IMR-90 (cell line): ENCODE results near the gene ACOT7. TPM values are rescaled to one million over a fixed set of nuclear protein-coding genes. Genes with fewer than 3 reads are reported as not detected.

Source experiments
- ATAC-seq: fragments of 200-7000 bp; cut with Tn5 transposase; 2 replicates; pipeline ENCODE4 v1.9.1; 2020; ENCODE audit warnings: low read depth, mild to moderate bottlenecking, moderate library complexity
- BruUV-seq: library from RNA; stranded (reverse); fragments of 400-500 nt; replicated peaks from 2 replicates; lab custom pipeline; 2021; lab: Mats Ljungman, UMichigan
- CTCF ChIA-PET: fragments of 300-600 bp; formaldehyde crosslinking; extraction: SDS; loops from one replicate; lab custom pipeline; 2021; ENCODE audit warnings: antibody characterized with exemption; lab: Yijun Ruan, JAX
- POLR2A ChIA-PET: fragments of 300-600 bp; sonication (Branson Sonifier 250); formaldehyde crosslinking; loops from one replicate; lab custom pipeline; 2022; ENCODE audit warnings: antibody characterized with exemption; ENCODE audit not compliant: unreplicated experiment; lab: Charles Lee
- DNase-seq: peaks from one replicate; pipeline ENCODE4 v3.0.0; 2013
- H2AFZ ChIP-seq: replicated peaks from 2 replicates; pipeline ENCODE3; 2013; ENCODE audit warnings: low read length, mild to moderate bottlenecking; ENCODE audit not compliant: poor library complexity
- H2AK5ac ChIP-seq: 2 replicates; pipeline ENCODE4 v1.6.1; 2013; ENCODE audit warnings: low read depth, low read length, inconsistent platforms
- H2AK9ac ChIP-seq: replicated peaks from 2 replicates; pipeline ENCODE3; 2013; ENCODE audit warnings: mild to moderate bottlenecking, low read depth, low read length, moderate library complexity; ENCODE audit not compliant: poor library complexity
- H2BK120ac ChIP-seq: 2 replicates; pipeline ENCODE4 v1.6.1; 2013; ENCODE audit warnings: low read depth, low read length, inconsistent platforms
- H2BK15ac ChIP-seq: 3 replicates; pipeline ENCODE4 v1.6.1; 2013; ENCODE audit warnings: low read depth, low read length, inconsistent platforms
- H2BK20ac ChIP-seq: 2 replicates; pipeline ENCODE4 v1.6.1; 2013; ENCODE audit warnings: low read depth, mild to moderate bottlenecking, inconsistent platforms, low read length, moderate library complexity
- H2BK5ac ChIP-seq: 2 replicates; pipeline ENCODE4 v1.6.1; 2013; ENCODE audit warnings: mild to moderate bottlenecking, low read depth, low read length, inconsistent platforms; ENCODE audit not compliant: poor library complexity, severe bottlenecking
- H3K14ac ChIP-seq: replicated peaks from 2 replicates; pipeline ENCODE4 v1.6.1; 2013; ENCODE audit warnings: low read depth, low read length, inconsistent platforms
- H3K18ac ChIP-seq: 2 replicates; pipeline ENCODE4 v1.6.1; 2013; ENCODE audit warnings: low read depth, low read length, control low read depth
- H3K23ac ChIP-seq: 2 replicates; pipeline ENCODE4 v1.6.1; 2013; ENCODE audit warnings: low read depth, low read length, inconsistent platforms
- H3K27ac ChIP-seq: 2 replicates; pipeline ENCODE4 v1.5.1; 2013; ENCODE audit warnings: mild to moderate bottlenecking, control low read depth, low read length; ENCODE audit not compliant: insufficient read depth
- H3K27me3 ChIP-seq: 2 replicates; pipeline ENCODE4 v1.6.1; 2013; ENCODE audit warnings: low read length; ENCODE audit not compliant: control insufficient read depth, insufficient read depth
- H3K36me3 ChIP-seq: 2 replicates; pipeline ENCODE4 v1.6.1; 2013; ENCODE audit warnings: low read length, mixed read lengths; ENCODE audit not compliant: control insufficient read depth, insufficient read depth
- H3K4ac ChIP-seq: 2 replicates; pipeline ENCODE4 v1.6.1; 2013; ENCODE audit warnings: low read depth, low read length, inconsistent platforms
- H3K4me1 ChIP-seq: 2 replicates; pipeline ENCODE4 v1.6.1; 2013; ENCODE audit warnings: low read length, mixed read lengths; ENCODE audit not compliant: control insufficient read depth, insufficient read depth
- H3K4me2 ChIP-seq: 2 replicates; pipeline ENCODE4 v1.6.1; 2013; ENCODE audit warnings: low read depth, mild to moderate bottlenecking, control low read depth, low read length, moderate library complexity
- H3K4me3 ChIP-seq: 2 replicates; pipeline ENCODE4 v1.5.1; 2013; ENCODE audit warnings: low read depth, mild to moderate bottlenecking, control low read depth, low read length, moderate library complexity; ENCODE audit not compliant: insufficient read depth
- H3K56ac ChIP-seq: 2 replicates; pipeline ENCODE4 v1.6.1; 2013; ENCODE audit warnings: low read length, inconsistent platforms; ENCODE audit not compliant: insufficient read depth; ENCODE audit errors: extremely low read depth
- H3K79me1 ChIP-seq, 2 experiments: 2 replicates each; pipeline ENCODE4 v1.6.1; 2013; ENCODE audit warnings: low read length in 2 of 2, inconsistent platforms in 1 of 2, low read depth in 1 of 2
- H3K9ac ChIP-seq: 2 replicates; pipeline ENCODE4 v1.6.1; 2013; ENCODE audit warnings: low read depth, low read length, control low read depth
- H3K9me1 ChIP-seq: 2 replicates; pipeline ENCODE4 v1.6.1; 2013; ENCODE audit warnings: low read length, inconsistent platforms; ENCODE audit not compliant: insufficient read depth
- H3K9me3 ChIP-seq: 2 replicates; pipeline ENCODE4 v1.6.1; 2013; ENCODE audit warnings: low read length; ENCODE audit not compliant: control insufficient read depth, insufficient read depth
- H4K20me1 ChIP-seq: 2 replicates; pipeline ENCODE4 v1.6.1; 2013; ENCODE audit warnings: low read length, inconsistent platforms; ENCODE audit not compliant: insufficient read depth
- H4K5ac ChIP-seq: 2 replicates; pipeline ENCODE4 v1.6.1; 2013; ENCODE audit warnings: mild to moderate bottlenecking, low read depth, low read length, control low read depth
- H4K8ac ChIP-seq, 2 experiments: 2 replicates each; pipeline ENCODE4 v1.6.1; 2013; ENCODE audit warnings: low read depth in 2 of 2, low read length in 2 of 2, control low read depth in 1 of 2, inconsistent platforms in 1 of 2
- H4K91ac ChIP-seq: 2 replicates; pipeline ENCODE4 v1.6.1; 2013; ENCODE audit warnings: low read depth, low read length, inconsistent platforms; ENCODE audit not compliant: insufficient read depth
- CHD1 ChIP-seq: IDR thresholded peaks from 2 replicates; pipeline ENCODE4 v1.6.1; 2012; ENCODE audit warnings: low read depth, low read length, improper control_type of control experiment
- ELK1 ChIP-seq: fragments of 150-350 bp; IDR thresholded peaks from 2 replicates; pipeline ENCODE4 v1.6.1; 2016; ENCODE audit warnings: low read depth, mild to moderate bottlenecking, low read length, moderate library complexity, borderline replicate concordance
- MXI1 ChIP-seq: IDR thresholded peaks from 2 replicates; pipeline ENCODE4 v1.6.1; 2012; ENCODE audit warnings: low read depth, mild to moderate bottlenecking, low read length, moderate library complexity, borderline replicate concordance
- WGBS, 2 experiments: methylation state at CpG; one replicate each; pipeline versions ENCODE4 v1.1.5 to v1.1.7; 2013; ENCODE audit warnings: missing lambda C conversion rate in 2 of 2; ENCODE audit not compliant: insufficient read length in 1 of 2; ENCODE audit errors: extremely low coverage in 2 of 2; 5-methylcytosine and 5-hydroxymethylcytosine counted together
- dilution Hi-C: fragments of 300-500 bp; cut with HindIII; formaldehyde crosslinking; loops from one replicate; pipeline ENCODE4 v1.14.3; 2018; ENCODE audit warnings: low sequenced_read_pairs; ENCODE audit not compliant: unreplicated experiment
- in situ Hi-C: fragments of 300-500 bp; cut with MboI; formaldehyde crosslinking; loops from 3 replicates; pipeline ENCODE4 v1.14.3; 2019; ENCODE audit warnings: low sequenced_read_pairs, inconsistent platforms, mixed read lengths
- intact Hi-C: fragments of 100-400 bp; cut with micrococcal nuclease; formaldehyde crosslinking; loops from 2 replicates; pipeline ENCODE4 v1.10.0; 2022
- polyA plus RNA-seq, 3 experiments: library from polyadenylated mRNA; depleted of rRNA; stranded (reverse); fragments of >200 nt; gene quantifications; 2 replicates each; pipeline ENCODE4 v1.2.3, GENCODE V29; 2012; ENCODE audit warnings: low replicate concordance in 1 of 3
- total RNA-seq: library from RNA; depleted of rRNA; stranded (reverse); fragments of >200 nt; gene quantifications from 2 replicates; pipeline ENCODE4 v1.2.3, GENCODE V29; 2012
- TF ChIP-seq, protein P1 (sequence below): conservative IDR thresholded peaks from 2 replicates; pipeline ENCODE4 v1.5.1; 2012; ENCODE audit warnings: mild to moderate bottlenecking, low read depth, low read length, improper control_type of control experiment

The ACOT7 gene
- total and polyA plus RNA-seq, 2 of the 4 experiments (the other 2 are of a cell fraction): 51.6 to 242 TPM

GRCh38 chr1:6225651-6226050, 167.9 kb downstream of the ACOT7 start:
- Histone ChIP-seq H3K9me1 (no peaks in the 10 kb centered on the region), H2BK5ac (no peak overlapping the region), H3K27ac (no peak overlapping the region), H3K4ac (no peak overlapping the region), H4K20me1 (no peaks in the 10 kb centered on the region; the same call in 1 of the 2 replicates), H3K9ac (no peak overlapping the region), H3K4me1 (no peaks in the 10 kb centered on the region), H3K56ac (no peak overlapping the region), H3K23ac (no peak overlapping the region), H2BK120ac (no peak overlapping the region), H3K27me3 (no peaks in the 10 kb centered on the region), H3K4me3 (no peak overlapping the region), H2BK15ac (no peak overlapping the region), H3K18ac (no peak overlapping the region), H3K9me3 (no peaks in the 10 kb centered on the region), H3K4me2 (no peak overlapping the region), H3K14ac (no peak overlapping the region), H2BK20ac (no peak overlapping the region), H2AK9ac (no peak overlapping the region), H2AK5ac (no peak overlapping the region), H3K36me3 (peaks cover 43% of the 10 kb centered on the region), H3K79me1 (peaks cover 0 to 8% of the 10 kb centered on the region in 2 experiments; a peak in 3 of 4 replicates), H4K91ac (no peak overlapping the region), H4K5ac (no peak overlapping the region), H2AFZ (no peak overlapping the region), H4K8ac (no peak overlapping the region)
- in situ Hi-C loops (no loop called here), dilution Hi-C loops (no loop called here), intact Hi-C loops (no loop called here)
- ATAC-seq: no peak
- TF ChIP-seq CHD1: no peak
- TF ChIP-seq, protein P1, sequence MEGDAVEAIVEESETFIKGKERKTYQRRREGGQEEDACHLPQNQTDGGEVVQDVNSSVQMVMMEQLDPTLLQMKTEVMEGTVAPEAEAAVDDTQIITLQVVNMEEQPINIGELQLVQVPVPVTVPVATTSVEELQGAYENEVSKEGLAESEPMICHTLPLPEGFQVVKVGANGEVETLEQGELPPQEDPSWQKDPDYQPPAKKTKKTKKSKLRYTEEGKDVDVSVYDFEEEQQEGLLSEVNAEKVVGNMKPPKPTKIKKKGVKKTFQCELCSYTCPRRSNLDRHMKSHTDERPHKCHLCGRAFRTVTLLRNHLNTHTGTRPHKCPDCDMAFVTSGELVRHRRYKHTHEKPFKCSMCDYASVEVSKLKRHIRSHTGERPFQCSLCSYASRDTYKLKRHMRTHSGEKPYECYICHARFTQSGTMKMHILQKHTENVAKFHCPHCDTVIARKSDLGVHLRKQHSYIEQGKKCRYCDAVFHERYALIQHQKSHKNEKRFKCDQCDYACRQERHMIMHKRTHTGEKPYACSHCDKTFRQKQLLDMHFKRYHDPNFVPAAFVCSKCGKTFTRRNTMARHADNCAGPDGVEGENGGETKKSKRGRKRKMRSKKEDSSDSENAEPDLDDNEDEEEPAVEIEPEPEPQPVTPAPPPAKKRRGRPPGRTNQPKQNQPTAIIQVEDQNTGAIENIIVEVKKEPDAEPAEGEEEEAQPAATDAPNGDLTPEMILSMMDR: no peak
- no peak for TF ChIP-seq MXI1
- no peak for TF ChIP-seq ELK1
- ChIA-PET POLR2A (no interaction called here), CTCF (interaction anchor here (0.6 kb wide), 1 partner anchor 9 kb away, joined by 3 read pairs; no protein-coding TSS in a partner anchor)
- no TSS peak for BruUV-seq
- no peak for DNase-seq
- 96% methylated on average over 3 of the region's 8 CpGs; no CpG with 5 or more reads in 1 of the 2 experiments for WGBS, 2 experiments
